Measurements from ENCODE around the gene EPGN.
"Not testable (repeated sequence)": the region's sequence is repeated elsewhere in the genome, so short reads cannot be mapped to it uniquely, and the experiment has no call there.

The EPGN gene

DNA sequence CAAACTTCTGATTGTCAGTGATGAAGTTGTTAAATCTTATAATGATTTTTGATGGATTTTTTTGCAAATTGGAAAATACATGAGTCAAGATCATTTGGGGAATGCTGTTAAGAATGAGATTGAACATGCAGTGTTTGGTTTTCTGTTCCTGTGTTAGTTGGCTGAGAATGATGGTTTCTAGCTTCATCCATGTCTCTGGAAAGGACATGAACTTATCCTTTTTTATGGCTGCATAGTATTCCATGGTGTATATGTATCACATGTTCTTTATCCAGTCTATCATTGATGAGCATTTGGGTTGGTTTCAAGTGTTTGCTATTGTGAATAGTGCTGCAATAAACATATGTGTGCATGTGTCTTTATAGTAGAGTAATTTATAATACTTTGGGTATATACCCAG lies 32.2 kb downstream of the EPGN start:
- DNase-seq, result not testable (repeated sequence)

- no peak for DNase-seq
Measured at GRCh38 chr4:74344031-74344430, 35.8 kb downstream of the EPGN start.

GRCh38 chr4:74353858-74354257 lies 45.6 kb downstream of the EPGN start:
- no peak for DNase-seq

DNA sequence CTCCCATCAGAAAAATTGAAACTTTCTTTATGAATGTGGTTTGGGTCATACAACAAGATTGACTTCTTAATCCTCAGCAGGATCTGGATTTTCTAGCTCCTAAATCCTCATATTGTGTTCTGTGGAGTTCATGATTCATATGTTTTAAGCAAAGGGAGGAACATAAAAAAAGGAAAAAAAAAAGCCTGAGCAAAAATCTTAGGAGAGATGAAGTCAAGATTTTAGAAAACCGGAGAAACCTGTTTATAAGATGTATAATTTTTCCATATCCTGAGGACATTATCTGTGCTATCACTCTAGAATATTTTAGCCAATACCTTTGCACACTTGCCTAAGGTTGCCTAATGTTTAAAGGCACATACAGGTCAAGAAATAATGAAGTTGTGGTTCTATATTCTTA lies 49.7 kb downstream of the EPGN start:
- DNase-seq, result no peak

- no peak for DNase-seq
Measured at GRCh38 chr4:74361671-74362070, 53.4 kb downstream of the EPGN start.

DNA sequence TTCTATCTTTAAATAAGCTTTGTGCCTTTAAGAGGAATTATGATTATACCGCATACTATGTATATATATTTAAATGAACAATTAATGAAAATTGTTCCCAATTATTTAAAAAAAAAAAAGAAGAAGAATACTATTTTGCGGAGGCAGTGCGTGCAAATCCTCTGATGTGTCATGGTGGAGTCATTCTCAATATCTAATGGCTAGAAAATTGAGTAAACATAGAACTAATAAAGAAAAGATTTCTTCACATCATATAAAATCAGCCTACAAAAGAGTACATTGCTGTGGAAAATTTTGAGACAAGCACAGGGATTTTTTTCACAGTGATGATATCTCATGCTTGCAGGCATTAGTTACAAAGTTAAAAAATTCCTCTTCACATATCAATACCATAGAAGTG lies 54.1 kb downstream of the EPGN start:
- DNase-seq, result no peak

DNA sequence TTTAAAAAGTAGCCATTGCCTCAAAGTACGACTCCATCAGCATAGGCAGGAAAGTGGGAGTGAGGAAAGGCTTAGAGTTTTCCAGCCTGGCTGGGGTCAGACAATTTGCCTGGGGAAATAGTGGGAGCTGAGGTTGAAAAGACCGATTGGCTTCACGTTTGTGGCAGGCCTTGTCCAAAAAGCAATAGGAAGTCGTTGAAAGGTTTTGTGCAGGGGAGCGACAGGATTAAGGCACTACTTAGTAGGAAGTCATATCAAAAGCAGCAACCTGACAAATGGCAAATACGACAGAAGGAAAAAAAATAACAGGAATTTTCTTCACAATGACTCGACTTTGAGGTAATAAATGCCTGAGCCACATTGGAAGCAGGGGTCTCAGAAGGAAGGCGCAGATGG lies 56.0 kb downstream of the EPGN start:
- no peak for DNase-seq

DNA sequence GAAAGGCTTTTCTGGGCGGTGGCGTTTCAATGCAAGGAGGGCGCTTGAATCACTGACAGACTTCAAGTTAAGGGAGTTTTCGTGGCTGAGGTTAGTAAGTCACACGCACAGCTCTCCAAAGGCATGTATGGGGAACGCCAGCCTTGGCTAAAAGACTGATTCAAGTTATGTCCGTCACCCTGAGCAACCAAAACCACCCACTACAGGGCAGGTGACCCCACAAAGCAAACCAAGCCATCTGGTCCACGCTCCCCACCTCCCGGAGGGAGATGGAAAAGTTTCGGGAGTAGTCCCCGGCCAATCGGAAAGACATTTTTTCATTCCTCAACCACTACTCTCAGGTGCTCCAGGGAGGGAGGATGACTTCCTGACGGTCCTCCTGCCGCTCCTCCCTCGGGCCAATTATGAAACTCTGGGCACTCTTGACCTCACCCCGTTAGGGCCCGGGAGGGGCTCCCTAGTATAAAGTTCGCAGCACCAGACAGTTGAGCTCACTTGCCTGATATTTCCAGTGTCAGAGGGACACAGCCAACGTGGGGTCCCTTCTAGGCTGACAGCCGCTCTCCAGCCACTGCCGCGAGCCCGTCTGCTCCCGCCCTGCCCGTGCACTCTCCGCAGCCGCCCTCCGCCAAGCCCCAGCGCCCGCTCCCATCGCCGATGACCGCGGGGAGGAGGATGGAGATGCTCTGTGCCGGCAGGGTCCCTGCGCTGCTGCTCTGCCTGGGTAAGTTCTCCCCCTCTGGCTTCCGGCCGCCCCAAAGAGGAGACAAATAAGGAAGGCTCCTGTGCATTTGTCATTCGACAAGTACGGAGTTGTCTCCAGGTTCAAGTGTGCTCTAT lies 56.6 kb downstream of the EPGN start, which contains the start of gene EREG:
EREG (plus strand) TSS at position 494 of the 840 bp plus-strand sequence; CDS start at position 658, 164 bp downstream.
- peak; percentile 49 for DNase-seq

DNA sequence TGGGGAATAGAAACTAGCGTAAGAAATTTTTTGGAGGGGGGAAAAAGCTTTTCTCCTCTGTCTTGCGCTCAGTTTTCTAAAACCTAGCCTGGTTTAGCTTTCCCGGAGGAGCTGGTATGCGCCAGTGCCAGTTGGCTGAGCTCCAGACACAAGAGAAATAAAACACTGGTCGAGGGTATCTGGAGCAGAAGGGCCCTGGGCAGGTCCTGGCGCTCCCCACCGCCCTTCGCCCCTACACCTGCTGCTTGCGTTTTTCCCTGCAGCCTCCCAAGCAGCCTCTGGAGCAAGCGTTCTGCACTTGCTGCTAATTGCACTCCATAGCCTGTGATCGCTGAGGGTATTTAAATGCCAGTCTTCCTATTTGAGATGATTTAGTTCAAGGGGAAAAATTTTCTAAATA lies 57.5 kb downstream of the EPGN start:
- peak; percentile 34 for DNase-seq
